M059J (cell line): ENCODE results near the gene NRG3. TPM values are rescaled to one million over a fixed set of nuclear protein-coding genes. Genes with fewer than 3 reads are reported as not detected.

Experiments
- DNase-seq: peaks from one replicate; pipeline ENCODE4 v3.0.0-alpha.2; 2012; ENCODE audit warnings: low read depth
- total RNA-seq: library from RNA; depleted of rRNA; stranded (reverse); fragments of >200 nt; shearing (Covaris generic); gene quantifications from 2 replicates; pipeline ENCODE4 v1.2.3, GENCODE V29; 2014

The NRG3 gene
- total RNA-seq, 1 experiment from 2014 or later, result not detected

DNA sequence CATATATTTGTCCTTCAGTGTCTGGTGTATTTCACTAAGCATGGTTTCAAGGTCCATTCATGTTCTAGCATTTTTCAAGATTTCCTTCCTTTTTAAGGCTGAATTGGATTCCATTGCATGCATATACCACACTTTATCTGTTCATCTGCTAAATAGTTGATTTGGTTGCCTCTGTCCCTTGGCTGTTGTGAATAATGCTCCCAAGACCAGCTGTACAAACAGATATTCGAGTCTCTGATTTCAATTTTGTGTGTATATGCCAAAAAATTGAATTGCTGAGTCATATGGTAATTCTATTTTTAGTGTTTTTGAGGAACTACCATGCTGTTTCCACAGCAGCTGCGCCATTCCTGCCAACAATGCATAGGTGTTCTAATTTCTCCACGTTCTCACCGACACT is 216.4 kb downstream of the NRG3 start:
- DNase-seq, result no peak

DNA sequence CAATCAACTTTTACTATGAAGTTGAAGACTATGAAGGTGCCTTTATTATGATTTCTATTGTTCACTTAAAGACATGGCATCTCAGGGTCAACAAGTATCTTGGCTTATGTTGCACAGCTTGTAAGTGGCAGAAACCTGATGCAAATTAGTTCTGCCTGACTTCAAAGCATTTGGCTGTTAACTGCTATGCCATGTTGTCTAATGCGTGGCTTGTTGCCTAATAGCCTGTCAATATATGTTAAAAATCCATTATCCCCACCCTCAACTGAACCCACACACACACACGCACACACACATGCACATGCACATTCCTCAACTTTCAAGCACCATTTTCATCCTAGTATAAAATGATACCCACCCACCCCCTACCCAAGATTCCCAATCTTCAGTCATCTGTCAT is 217.1 kb downstream of the NRG3 start:
- no peak for DNase-seq

DNA sequence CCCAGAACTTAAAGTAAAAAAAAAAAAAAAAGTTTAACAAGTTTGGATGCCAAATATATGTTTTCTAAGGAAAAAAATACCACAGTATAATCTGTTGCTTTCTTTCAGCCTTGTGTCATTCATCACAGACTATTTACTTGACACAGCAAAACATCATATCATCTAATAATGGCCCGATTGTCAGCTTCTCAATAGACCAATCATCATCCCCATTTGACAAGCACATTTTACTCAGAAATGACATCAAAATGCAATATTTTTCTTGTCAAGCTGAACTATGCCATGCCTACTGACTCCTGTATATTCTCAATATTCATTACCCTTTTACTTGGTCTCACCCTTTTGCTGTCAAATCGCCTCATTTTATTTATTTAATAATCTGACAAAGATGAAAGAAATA is 249.7 kb downstream of the NRG3 start:
- no peak for DNase-seq

DNA sequence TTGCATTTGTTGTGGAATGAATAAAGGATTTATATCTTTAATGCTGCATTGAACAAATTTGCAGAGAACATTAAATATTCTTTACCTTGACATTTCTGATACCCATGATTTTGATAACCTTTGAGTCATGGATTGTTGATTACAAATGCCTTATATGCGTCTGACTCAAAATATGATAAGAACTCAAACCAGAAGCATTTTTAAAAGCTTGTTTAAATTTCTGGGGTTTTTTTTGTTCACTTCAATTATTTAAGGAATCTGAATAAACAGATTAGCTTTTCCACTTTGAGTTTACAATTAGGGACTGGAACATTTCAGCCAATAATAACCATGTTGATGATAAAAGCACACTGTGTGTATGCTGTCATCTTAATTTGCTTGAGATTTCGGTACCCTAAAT is 253.5 kb downstream of the NRG3 start:
- DNase-seq, result no peak

DNA sequence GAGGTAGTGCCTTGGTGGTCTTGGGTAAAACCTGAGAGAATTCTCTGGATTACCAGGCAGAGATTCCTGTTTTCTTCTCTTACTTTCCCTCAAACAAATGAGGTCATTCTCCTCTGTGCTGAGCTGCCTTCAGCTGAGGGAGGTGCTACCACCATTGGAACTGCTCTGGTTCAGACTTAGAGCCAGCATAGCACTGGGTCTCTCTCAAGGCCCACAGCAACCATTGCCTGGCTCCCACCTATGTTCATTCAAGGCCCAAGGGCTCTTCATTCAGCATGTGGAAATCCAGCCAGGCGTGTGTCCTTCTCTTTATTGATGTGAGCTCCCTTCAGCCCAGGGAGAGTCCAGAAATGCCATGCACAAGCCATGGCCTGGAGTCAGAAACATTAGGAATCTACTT is 261.1 kb downstream of the NRG3 start:
- DNase-seq, result no peak

DNA sequence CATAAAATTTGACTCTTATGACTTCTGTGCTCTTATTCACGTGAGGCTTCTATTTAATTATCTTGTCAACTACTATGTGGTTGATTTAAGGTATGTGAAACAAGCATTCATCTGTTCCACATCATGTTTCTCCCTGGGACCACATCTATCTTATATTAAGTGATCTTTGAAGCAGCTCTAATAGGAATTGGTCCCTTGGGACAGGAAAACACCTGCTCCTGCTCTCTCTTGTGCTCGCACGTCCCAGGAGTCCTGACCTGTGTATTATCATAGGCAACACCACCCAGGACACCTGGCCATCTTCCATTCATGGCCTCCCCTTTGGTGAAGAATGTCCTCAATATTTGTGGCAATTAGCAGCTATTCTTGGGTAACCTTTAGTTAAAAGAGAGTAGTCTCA is 269.2 kb downstream of the NRG3 start:
- no peak for DNase-seq

DNA sequence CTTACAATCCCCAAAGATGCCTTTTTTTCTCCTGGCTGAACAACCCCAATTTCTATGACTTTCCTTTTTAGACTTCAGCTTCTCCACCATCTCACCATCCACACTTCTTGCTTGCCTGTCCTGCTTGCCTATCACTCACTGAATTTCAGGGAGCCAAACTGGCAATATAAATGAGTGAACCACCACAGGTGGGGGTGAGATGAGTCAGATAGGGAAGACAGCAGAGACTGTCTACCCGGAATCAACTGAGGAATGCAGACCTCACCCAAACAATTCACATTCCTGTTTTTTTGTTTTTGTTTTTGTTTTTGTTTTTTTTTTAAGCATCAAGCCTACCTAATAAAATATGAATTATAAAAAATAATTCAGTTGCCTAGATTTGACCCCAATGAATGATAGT is 273.8 kb downstream of the NRG3 start:
- DNase-seq, result no peak

DNA sequence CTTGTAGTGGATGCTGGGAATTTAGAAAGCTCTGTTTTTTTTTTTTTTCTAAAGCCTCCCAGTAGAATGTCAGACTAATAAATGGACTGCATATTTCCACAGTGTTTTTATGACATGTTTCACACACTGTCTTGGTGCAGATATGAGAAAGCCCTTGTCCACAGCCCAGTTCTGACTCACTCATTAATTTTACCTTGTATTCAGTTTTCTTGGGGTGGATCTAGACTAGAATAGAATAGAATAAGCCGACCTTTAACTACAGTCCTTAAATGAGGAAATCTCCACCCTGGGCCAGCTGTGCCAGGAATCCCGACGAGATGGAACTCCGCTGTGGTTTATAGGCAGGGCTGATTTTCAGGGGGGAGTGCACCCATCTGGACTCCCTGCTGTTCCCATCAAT is 274.7 kb downstream of the NRG3 start:
- DNase-seq, result no peak

DNA sequence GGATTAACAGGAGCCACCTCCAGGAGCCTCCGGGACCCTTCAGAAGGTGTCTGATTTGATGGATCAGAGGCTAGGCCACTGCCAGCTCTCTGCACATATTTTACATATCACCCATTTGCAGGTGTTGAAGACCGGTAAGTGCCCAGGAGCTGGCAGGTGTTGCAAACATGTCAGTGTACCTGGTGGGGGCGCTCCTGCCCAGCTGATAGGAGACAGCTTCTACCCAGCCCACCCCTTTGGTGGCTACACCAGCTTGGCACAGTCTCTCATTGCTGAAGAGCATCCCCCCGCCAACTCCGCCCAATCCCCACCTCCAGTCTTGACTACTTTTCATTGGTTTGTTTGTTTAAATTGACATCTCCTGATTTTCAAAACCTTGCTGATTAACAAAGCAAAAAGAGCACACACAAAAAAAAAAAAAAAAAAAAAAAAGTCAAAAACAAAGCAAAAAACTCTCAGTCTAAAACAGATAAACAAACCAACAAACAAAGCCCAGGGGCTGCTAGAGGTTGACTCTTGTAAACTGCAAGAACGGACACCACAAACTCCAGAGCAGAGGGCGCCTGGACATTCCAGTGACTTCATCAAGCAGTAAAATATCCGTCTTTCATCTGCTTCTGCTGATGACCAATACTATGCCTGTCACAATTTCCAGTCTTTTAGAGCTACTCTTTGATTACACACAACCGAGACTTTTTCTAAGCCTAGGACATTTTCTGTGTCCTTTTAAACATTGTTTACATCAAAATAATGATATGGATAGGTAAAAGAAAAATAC is 275.3 kb downstream of the NRG3 start:
- DNase-seq, result peak; percentile 0

DNA sequence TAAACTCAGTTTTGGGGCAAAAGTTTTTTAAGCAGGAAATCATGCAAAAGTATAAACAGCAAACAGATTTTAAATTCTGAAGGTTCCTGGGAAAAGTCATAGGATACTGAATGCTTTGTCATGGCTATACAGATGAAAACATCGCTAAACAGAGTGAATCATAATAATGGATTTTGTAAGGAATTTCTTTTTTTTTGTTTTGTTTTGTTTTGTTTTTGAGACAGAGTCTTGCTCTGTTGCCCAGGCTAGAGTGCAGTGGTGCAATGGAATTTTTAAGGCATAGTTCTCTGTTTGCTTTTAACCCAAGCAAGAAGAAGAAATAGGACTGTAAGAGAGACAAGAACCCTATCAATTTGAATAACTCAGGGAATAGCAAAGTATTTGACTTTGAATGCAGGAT is 285.3 kb downstream of the NRG3 start:
- DNase-seq, result no peak

DNA sequence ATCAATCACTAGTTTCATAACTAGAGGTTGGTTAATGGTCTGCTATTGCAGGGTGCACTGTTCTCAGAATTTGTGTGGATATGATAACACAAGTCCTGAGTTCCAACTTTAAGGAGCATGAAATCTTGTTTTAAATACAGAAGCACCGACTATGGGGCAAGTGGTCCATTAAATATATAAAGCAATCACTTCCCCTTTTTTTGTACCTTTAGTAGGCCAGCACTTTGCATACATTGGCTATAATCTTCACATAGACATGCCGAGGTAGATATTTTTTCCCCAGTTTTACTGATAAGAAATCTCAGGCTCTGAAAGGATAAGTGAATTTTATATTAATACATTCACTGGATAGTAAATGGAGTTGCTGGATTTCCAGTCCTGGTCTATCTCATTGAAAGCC is 286.3 kb downstream of the NRG3 start:
- DNase-seq, result no peak

DNA sequence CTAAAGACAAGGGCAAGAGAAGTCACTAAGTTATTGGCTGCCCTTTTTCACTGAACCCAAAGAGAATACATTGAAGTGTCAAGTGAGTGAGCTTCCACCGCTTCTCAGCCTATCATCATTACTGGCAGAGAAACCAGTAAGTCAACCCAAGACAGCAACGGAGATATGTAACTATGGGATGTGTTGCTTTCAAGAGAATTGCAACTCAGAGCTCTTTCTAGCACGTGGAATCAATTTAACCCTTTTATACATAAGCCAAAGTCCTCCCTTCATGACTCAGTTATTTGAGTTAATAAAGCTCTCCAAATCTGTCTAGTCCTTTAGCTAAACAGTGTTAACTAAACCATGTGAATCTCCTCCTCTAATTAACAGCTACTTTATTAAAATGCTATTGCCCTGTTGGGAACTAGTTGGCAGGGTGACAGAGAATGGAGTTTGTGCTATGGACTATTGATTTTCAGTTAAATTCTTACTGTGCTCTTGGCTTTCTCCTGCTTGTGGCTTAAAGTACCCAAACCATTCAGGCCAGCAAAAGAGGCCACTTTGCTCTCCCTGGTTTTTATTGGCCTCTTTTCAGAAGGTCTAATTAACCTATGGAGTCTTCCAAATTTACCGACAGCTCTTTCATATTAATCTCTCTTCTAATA is 287.7 kb downstream of the NRG3 start:
- no peak for DNase-seq

DNA sequence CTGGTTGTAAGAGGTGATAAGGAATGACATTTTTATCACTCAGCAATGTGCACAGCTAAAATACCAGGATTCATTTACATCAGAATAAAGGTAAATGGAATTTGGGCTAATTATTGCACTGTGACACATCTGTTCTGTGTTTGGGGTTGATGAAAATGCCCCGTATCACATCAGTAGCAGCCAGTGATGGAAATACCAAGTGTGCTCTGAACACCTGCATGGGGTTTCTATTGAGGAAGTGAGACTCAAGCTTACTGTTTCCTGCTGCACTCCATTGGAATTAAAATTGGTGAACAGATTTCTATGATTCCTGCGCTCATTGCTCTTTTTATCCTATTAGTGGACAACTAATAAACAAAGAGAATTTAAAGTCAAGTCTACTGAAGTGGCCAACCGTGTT is 296.9 kb downstream of the NRG3 start:
- DNase-seq, result no peak

DNA sequence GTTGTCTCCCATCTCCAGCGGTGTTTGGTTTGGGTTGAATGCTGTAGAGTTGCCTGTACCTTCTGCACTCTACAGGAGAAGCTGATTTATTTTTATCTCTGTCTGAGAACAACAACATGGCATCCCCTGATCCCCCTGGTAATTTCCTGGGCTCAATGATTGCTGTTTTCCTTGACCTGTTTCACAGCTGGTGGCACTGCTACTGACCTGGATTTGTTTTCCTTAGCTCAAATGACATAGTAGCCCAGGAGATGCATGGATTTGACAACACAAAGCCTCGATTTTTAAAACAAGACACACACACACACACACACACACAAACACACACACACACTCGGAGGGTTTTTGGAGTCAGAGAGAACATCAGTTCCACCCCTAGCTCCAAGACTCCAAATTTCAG is 301.6 kb downstream of the NRG3 start:
- no peak for DNase-seq

DNA sequence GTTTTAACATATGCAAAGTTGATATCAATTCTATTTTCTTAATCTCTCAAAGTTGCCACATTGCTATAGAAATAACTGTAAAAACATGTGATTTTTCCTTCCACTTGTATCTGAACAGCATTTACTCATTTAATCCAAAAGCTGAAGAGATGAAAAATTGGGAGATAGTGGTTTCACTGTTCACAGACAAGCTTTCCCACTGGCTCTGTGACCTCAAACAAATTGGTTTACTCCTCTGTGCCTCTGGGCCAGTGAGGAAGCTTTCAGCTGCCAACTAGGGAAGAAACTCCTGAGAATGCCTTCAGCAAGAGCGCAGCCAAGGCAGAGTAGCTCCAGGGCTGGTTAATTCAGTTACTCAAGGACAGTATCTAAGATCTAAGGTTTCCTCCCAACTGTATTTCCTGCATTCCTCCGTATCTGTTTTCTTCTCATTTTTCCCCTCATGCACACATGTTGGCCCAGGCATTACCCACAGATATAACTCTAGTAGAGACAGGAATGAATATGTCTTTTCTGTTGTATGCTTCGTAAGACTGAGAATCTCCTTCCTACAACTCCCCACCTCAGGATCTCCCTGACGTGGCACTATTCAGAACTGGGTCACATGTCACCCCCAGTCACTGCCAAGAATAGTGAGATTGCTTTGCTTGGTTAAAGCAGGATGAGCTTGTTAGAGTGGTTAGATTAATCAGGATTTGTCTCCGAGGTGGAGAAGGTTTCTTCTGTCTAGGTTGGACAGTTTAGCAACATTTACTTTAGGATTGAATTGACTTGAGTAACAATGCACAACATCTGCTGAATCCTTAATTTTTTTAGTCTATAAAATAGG is 315.7 kb downstream of the NRG3 start:
- DNase-seq, result no peak

DNA sequence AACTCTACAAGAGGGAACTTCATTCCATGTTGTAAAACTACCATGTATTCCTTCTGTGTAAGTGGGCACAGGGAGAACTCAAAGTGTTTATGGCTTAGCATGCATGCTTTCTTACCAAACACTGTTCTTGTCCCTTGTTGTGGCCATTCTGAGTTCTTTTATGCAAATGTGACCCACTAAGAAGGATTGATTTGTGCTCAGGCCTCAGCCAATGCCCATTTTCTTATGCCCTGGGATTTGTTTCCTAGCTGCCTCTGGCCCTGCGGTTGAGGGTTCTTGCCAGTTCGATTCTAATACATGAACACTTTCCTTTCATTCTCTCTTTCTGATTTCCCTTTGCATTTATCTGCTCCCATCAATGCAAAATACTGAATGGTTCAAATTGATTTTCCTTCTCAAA is 316.7 kb downstream of the NRG3 start:
- no peak for DNase-seq

DNA sequence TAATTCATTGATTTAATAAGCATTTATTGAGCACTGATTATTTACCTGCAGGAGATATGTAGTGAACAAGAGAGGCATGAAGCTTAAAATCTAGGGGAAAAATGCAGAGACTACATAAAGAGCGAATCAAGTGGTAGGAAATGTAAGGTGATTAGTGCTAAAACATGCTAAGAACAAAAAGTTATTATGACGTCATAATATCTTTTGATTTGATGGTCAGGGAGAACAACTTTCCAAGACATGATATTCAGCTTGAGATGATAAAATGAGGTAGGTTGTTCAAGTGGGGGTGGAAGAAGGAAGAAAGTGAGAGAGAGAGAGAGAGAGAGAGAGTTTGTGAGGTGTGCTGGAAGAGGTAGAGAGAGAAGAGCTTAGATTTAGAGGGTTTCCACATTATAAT is 317.7 kb downstream of the NRG3 start:
- DNase-seq, result no peak

DNA sequence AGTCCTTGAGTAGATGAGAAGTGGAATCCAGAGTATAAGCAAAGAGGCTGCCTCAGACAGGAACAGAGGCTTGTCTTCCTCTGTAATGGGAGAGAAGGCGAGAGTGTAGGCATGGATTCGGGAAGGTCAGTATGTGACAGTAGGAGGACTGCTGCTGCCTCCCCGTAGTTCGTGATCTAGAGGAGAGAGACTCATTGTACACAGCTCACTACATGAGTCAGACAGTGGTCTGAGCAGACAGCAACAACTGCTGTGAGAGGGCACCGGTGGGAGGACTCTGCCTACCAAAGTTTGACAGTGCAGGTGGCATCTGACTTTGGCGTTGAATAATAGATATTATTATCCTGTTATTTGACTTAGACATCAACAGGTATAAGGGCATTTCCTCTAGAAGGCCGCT is 319.4 kb downstream of the NRG3 start:
- no peak for DNase-seq

DNA sequence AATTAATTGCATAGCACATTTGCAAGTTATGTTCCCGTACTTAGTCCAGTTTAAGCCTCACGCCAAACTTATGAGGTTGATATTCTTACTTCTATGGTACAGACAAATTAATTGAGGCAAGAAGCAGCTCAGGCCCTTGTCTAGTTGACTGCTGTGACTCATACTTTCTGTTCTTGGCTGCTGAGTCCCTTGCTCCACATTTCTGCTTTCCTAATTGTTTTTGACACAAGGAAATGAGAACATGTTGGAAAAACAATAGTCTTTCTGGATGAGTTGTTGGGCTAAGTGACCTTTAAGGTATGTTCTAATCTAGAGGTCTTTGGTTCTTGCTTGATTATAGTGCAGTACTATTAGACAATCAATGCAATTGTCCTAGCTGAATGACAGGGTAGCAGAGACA is 331.8 kb downstream of the NRG3 start:
- no peak for DNase-seq

DNA sequence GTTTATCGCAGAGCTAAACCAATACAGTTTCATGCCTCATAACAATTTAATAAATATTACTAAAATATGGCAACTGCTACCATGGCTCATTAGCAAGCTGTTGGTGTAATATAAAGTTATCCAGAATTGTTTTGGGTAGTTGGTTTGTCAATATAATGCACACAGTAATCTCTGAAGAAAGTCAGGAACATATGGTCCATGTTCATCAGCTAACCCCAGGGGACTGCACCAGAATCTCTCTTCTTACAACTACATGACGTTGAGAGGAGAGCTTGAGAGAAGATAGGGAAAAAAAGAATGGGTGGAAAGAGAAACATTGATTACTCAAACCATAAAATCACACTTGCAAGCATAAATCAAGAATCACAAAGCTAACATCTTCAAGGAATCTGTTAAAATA is 333.7 kb downstream of the NRG3 start:
- no peak for DNase-seq

DNA sequence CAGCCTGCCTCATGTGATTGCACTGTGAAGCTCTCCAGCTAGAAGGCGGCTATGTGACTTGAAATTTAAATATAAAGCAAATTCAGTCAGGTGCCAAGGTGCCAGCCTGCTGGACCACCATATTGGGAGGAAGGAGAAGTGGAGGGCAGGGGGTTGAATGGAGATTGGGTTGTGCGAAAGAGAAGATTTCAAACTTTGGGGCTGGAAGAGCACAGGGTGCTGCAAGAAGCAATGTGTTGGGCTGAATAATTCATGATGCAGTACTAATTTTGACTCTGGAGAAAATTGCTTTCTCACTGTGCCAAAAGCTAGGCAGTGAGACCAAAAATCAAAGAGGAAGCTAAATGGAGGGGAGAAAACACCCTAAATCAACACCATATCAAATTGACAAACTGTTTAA is 335.3 kb downstream of the NRG3 start:
- no peak for DNase-seq

DNA sequence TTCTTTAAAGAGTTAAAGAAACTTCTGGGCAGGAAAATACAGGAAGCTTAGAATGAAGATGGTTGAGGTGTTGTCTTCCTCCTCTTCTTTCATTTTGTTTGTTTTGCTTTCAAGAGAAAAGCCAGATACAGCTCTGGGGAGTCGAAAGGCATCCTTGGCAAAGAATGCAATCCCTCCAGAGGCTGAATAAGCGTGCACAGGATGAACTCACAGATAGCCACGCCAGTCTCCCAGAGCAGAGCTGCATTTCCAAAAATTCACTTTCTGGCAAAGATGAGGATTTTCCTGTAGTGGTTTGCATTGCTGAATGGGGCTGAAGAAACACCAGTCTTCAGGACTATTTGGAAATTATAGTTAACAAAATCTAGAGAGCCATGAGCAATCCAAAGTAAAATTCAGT is 336.4 kb downstream of the NRG3 start:
- no peak for DNase-seq

DNA sequence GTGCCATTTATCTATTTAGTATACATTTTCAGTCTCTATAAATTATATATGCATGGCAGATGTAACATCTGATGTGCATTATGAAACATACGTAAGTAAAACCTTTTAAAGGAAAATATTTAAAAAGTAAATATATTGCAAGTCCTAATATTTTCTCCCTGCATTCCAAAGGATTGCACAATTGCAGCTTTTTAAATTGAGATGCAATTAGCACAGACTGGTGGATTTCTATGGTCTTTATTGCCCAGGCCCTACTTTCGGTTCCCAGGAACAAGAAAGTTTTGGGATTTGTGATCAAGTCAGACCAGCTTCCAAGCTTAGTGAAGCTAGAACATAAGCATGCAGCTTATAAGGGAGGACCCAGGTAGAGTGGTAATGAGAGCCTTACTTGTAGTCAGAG is 337.8 kb downstream of the NRG3 start:
- DNase-seq, result no peak
